Suprapubic skin (tissue), 3 donors: Measurements from ENCODE around the gene CLEC4M.

Source experiments
- CTCF ChIP-seq, 2 donors: fragments of 200-600 bp in 1 of 2; fragments of 450-650 bp in 1 of 2; sonication (generic) in 1 of 2; IDR thresholded peaks; one replicate each; pipeline ENCODE4 v1.5.1; 2016 to 2019; ENCODE audit warnings: antibody characterized with exemption in 2 of 2, mild to moderate bottlenecking in 1 of 2, moderate library complexity in 1 of 2
- EP300 ChIP-seq: sonication (generic); formaldehyde crosslinking; IDR thresholded peaks from one replicate; pipeline ENCODE4 v1.6.1; 2017; ENCODE audit warnings: antibody characterized with exemption
- POLR2A ChIP-seq, 2 donors: fragments of 450-650 bp; IDR thresholded peaks; one replicate each; pipeline ENCODE4 v1.6.1; 2017; ENCODE audit warnings: antibody characterized with exemption in 2 of 2, mild to moderate bottlenecking in 2 of 2, moderate library complexity in 2 of 2

- TF ChIP-seq CTCF (IDR thresholded peaks at IDR 0.05) (no peak), POLR2A (IDR thresholded peaks at IDR 0.05) (no peak), EP300 (no peak)
These were observed 18.1 kb downstream of the CLEC4M start for GRCh38 chr19:7781157-7781556.
